Osteoblast (primary cell): ENCODE data around the gene CNKSR3. TPM values are rescaled to one million over a fixed set of nuclear protein-coding genes. Genes with fewer than 3 reads are reported as not detected.

ENCODE experiments used
- DNase-seq: peaks from one replicate; pipeline ENCODE4 v3.0.0; 2011; ENCODE audit warnings: low spot score, mixed read lengths; ENCODE audit not compliant: insufficient read length; ENCODE audit errors: missing footprints
- H2AFZ ChIP-seq: 2 replicates; pipeline ENCODE4 v1.6.0; 2011; ENCODE audit warnings: mild to moderate bottlenecking, low read length
- H3K27ac ChIP-seq: 2 replicates; pipeline ENCODE4 v1.5.1; 2011; ENCODE audit warnings: mild to moderate bottlenecking, low read depth, low read length, moderate library complexity
- H3K27me3 ChIP-seq: 2 replicates; pipeline ENCODE4 v1.6.0; 2012; ENCODE audit warnings: mild to moderate bottlenecking, control low read depth, inconsistent platforms, low read length, moderate library complexity; ENCODE audit not compliant: insufficient read depth
- H3K36me3 ChIP-seq: 2 replicates; pipeline ENCODE4 v1.5.1; 2011; ENCODE audit warnings: mild to moderate bottlenecking, low read length, control low read depth, moderate library complexity; ENCODE audit not compliant: insufficient read depth
- H3K4me1 ChIP-seq: 2 replicates; pipeline ENCODE4 v1.5.1; 2011; ENCODE audit warnings: mild to moderate bottlenecking, low read length, control low read depth, moderate library complexity; ENCODE audit not compliant: insufficient read depth
- H3K4me2 ChIP-seq: 2 replicates; pipeline ENCODE4 v1.6.0; 2011; ENCODE audit warnings: mild to moderate bottlenecking, low read length; ENCODE audit not compliant: insufficient read depth
- H3K4me3 ChIP-seq: fragments of 200-600 bp; sonication (generic); 3 replicates; pipeline ENCODE4 v1.5.1; 2012; ENCODE audit warnings: mild to moderate bottlenecking, low read length, inconsistent platforms; ENCODE audit not compliant: insufficient read depth
- H3K79me2 ChIP-seq: 2 replicates; pipeline ENCODE4 v1.6.0; 2012; ENCODE audit warnings: mild to moderate bottlenecking, low read length, control low read depth, inconsistent platforms; ENCODE audit not compliant: insufficient read depth
- H3K9me3 ChIP-seq: 2 replicates; pipeline ENCODE4 v1.5.1; 2011; ENCODE audit warnings: low read depth, low read length, control low read depth
- H4K20me1 ChIP-seq: 2 replicates; pipeline ENCODE4 v1.6.0; 2012; ENCODE audit warnings: mild to moderate bottlenecking, low read length, control low read depth; ENCODE audit not compliant: insufficient read depth
- total RNA-seq: library from RNA; depleted of rRNA; stranded (reverse); fragments of >200 nt; gene quantifications from 2 replicates; pipeline ENCODE4 v1.2.3, GENCODE V29; 2012
- TF ChIP-seq, protein P1 (sequence below): IDR thresholded peaks from 2 replicates; pipeline ENCODE4 v1.5.1; 2011; ENCODE audit warnings: mild to moderate bottlenecking, low read depth, low read length, moderate library complexity; ENCODE audit errors: extremely low read depth

The CNKSR3 gene
- total RNA-seq, 1 donor = 5.4 TPM

DNA sequence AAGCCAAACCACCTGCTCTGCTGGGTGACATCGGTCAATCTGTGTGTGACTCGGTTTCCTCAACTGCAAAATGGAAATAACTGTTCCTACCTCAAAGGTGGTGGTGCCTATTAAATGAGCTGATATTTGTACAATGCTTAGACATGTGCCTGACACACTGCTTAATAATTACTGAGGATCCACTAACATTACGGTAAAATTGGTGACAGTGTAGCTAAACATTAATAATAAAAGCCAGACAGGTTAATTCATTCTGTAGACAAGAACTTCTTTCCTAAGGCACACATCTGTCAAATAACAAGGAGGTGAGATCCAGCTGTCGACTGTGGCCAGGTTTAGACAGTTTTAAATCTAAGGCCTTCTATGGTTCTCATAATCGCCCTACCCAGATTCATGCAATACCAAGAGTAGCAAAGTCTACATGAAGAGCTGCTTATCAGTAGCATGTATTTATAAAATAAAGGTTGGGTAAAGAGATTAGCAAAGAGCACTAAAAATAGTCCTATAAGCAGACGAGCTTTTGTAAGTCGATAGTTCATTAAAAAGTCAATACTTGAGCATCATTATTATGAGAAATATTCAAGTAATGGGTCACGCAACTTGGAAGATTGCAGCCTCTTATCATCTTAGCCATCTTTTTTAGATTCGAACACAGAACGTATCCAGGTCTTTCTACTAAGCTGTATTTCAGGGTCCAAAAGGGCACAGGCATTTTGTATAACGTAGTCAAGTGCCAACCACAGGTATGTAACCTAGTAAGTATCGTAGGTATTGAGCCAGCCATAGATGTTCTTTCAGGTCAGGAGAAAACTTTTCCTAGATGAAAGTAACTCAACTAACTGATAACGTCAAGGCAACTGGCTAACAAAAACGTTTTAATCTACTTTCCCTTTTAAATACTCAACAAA is 3.2 kb downstream of the CNKSR3 start:
- Histone ChIP-seq H2AFZ (no peak overlapping the region), H3K4me2 (no peak overlapping the region), H3K4me3 (no peak overlapping the region), H4K20me1 (peaks cover 11% of the 10 kb centered on the region), H3K9me3 (no peaks in the 10 kb centered on the region), H3K27me3 (no peaks in the 10 kb centered on the region), H3K36me3 (no peaks in the 10 kb centered on the region), H3K4me1 (peaks cover 16% of the 10 kb centered on the region), H3K79me2 (peaks cover 48% of the 10 kb centered on the region), H3K27ac (no peak overlapping the region)
- TF ChIP-seq, protein P1, sequence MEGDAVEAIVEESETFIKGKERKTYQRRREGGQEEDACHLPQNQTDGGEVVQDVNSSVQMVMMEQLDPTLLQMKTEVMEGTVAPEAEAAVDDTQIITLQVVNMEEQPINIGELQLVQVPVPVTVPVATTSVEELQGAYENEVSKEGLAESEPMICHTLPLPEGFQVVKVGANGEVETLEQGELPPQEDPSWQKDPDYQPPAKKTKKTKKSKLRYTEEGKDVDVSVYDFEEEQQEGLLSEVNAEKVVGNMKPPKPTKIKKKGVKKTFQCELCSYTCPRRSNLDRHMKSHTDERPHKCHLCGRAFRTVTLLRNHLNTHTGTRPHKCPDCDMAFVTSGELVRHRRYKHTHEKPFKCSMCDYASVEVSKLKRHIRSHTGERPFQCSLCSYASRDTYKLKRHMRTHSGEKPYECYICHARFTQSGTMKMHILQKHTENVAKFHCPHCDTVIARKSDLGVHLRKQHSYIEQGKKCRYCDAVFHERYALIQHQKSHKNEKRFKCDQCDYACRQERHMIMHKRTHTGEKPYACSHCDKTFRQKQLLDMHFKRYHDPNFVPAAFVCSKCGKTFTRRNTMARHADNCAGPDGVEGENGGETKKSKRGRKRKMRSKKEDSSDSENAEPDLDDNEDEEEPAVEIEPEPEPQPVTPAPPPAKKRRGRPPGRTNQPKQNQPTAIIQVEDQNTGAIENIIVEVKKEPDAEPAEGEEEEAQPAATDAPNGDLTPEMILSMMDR = no peak
- DNase-seq = no peak

DNA sequence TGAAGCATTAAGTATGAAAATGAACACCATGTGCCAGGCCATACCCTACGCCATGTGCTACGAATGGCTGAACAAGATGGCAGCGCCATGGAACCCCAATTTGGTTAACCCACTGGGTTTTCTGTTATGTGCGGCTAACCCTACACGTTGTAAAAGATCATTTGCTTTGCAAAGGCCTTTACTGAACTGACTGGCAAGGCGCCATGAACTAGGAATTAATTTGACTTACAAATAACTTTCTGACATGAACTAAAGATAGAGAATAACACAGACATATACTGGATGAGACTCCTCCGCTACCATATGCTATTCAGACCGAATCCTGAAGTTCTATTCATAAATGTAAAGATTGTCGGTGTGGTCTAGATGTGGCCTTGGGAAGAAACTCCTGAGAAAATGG is 3.9 kb downstream of the CNKSR3 start:
- Histone ChIP-seq H3K4me3 (no peak overlapping the region), H3K4me2 (no peak overlapping the region), H3K27ac (no peak overlapping the region), H4K20me1 (peaks cover 11% of the 10 kb centered on the region), H3K36me3 (no peaks in the 10 kb centered on the region), H3K4me1 (peaks cover 11% of the 10 kb centered on the region), H2AFZ (no peak overlapping the region), H3K79me2 (peaks cover 48% of the 10 kb centered on the region), H3K27me3 (no peaks in the 10 kb centered on the region), H3K9me3 (no peaks in the 10 kb centered on the region)
- DNase-seq = peak; percentile 25
- TF ChIP-seq, protein P1 = no peak

DNA sequence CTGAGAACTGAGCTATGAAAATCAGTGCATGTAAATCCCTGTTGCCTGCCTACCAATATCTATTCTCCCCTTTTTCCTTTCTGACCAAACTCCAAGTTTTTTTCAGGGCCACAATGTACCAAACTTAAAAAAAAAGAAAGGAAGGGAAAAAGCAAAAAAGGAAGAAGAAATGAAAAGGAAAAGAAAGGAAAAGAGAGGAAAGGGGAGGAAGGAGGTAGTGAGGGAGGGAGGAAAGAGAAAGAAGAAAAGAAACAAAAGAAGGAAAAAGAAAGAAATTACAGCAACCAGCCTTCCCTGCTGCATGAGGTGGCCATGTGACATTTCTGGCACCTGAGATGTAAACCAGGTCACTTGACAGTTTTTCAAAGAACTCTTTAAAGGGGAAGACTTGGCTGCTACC is 4.4 kb downstream of the CNKSR3 start:
- peaks cover 10% of the 10 kb centered on the region for H3K4me1 ChIP-seq
- no peak overlapping the region for H3K27ac ChIP-seq
- H3K27me3 ChIP-seq = no peaks in the 10 kb centered on the region
- peaks cover 48% of the 10 kb centered on the region for H3K79me2 ChIP-seq
- no peak overlapping the region for H3K4me2 ChIP-seq
- no peak overlapping the region for H3K4me3 ChIP-seq
- H3K9me3 ChIP-seq = no peaks in the 10 kb centered on the region
- H4K20me1 ChIP-seq = peaks cover 11% of the 10 kb centered on the region
- H3K36me3 ChIP-seq = no peaks in the 10 kb centered on the region
- TF ChIP-seq, protein P1 = no peak
- H2AFZ ChIP-seq = no peak overlapping the region
- DNase-seq = no peak

DNA sequence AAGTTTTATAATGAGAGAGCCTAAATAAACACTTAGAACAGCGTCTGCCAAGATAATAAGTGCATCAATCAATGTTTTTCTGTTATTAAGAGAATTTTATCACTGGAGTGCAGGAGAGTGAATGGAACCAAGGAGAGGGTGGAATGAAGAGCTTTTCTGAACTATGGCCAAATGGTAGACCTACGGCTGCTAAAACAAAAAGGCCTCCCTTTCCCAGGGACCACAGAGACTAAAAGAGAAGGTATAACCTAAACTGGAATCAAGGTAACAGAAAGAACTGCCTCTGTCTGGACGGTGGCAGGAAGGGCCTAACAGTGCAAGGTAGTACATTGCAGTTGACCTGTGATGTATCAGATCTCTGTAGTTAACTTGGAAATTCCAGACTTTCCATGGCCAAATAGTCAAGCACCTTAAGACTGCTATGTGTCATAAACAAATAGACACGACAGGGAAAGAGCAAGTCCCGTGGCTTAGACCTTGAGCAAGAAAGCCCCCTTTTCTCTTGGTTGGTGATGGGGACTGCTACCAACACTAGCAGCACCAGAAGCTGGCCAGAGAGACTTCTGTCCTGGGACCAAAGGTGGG is 5.5 kb downstream of the CNKSR3 start:
- Histone ChIP-seq H3K79me2 (peaks cover 53% of the 10 kb centered on the region), H3K27ac (no peak overlapping the region), H4K20me1 (peaks cover 11% of the 10 kb centered on the region), H3K4me1 (peaks cover 9% of the 10 kb centered on the region), H3K27me3 (no peaks in the 10 kb centered on the region), H3K36me3 (no peaks in the 10 kb centered on the region), H3K4me2 (no peak overlapping the region), H3K9me3 (no peaks in the 10 kb centered on the region), H2AFZ (no peak overlapping the region), H3K4me3 (no peak overlapping the region)
- peak; percentile 15 for DNase-seq
- TF ChIP-seq, protein P1 = no peak
